ENCODE data around the gene AFF4.
"Not testable (repeated sequence)": the region's sequence is repeated elsewhere in the genome, so short reads cannot be mapped to it uniquely, and the experiment has no call there.

AFF4 gene, protein sequence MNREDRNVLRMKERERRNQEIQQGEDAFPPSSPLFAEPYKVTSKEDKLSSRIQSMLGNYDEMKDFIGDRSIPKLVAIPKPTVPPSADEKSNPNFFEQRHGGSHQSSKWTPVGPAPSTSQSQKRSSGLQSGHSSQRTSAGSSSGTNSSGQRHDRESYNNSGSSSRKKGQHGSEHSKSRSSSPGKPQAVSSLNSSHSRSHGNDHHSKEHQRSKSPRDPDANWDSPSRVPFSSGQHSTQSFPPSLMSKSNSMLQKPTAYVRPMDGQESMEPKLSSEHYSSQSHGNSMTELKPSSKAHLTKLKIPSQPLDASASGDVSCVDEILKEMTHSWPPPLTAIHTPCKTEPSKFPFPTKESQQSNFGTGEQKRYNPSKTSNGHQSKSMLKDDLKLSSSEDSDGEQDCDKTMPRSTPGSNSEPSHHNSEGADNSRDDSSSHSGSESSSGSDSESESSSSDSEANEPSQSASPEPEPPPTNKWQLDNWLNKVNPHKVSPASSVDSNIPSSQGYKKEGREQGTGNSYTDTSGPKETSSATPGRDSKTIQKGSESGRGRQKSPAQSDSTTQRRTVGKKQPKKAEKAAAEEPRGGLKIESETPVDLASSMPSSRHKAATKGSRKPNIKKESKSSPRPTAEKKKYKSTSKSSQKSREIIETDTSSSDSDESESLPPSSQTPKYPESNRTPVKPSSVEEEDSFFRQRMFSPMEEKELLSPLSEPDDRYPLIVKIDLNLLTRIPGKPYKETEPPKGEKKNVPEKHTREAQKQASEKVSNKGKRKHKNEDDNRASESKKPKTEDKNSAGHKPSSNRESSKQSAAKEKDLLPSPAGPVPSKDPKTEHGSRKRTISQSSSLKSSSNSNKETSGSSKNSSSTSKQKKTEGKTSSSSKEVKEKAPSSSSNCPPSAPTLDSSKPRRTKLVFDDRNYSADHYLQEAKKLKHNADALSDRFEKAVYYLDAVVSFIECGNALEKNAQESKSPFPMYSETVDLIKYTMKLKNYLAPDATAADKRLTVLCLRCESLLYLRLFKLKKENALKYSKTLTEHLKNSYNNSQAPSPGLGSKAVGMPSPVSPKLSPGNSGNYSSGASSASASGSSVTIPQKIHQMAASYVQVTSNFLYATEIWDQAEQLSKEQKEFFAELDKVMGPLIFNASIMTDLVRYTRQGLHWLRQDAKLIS

DNA sequence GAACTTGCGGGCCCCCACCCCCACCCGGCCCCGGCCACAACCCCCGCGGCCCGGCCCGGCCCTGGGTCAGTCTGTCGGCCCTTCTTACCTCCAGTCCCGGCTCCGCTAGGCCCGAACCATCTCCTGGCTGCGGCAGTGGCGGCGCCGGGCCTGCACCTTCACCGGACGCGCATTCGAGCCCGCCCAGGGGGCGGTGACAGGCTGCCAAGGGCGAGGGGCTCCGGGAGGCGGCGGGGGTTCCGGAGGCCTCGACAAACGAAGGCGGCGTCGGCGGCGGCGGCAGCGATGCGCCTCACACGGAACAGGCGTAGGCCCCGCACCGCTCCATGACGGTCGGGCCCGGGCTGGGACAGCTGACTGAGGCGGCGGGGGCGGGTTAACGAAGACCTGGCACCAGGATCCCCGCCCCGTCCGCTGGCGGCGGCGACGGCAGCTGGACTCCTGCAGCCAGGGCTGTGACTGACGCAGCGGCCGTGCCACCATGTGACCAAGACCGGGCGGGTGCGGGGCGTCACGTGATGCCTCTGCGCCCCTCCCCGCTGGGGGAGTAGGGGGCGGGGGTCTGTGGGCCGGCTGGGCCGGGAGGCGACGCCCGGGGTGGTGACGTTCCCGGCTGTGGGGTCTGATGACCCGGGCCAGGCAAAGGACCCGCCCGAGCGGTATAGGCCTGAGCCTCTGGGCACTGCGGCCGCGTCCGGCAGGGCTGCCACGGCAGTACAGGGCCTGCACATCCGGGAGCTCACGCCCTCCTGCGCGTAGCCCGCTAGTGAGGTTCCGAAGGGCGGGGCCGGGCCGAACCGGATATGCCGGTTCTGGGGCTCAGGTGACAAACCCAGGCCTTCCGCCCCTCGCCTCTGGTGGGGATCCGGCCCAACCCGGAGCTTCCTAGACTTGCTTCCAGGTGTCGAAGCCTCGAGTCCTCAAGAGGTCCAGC is at the start of gene AFF4:
Gene AFF4, minus strand, starts transcription at position 464 of the 934 bp plus-strand sequence. CDS start 26,445 bp downstream, outside the sequence.
- peak; percentile 95 for DNase-seq

DNA sequence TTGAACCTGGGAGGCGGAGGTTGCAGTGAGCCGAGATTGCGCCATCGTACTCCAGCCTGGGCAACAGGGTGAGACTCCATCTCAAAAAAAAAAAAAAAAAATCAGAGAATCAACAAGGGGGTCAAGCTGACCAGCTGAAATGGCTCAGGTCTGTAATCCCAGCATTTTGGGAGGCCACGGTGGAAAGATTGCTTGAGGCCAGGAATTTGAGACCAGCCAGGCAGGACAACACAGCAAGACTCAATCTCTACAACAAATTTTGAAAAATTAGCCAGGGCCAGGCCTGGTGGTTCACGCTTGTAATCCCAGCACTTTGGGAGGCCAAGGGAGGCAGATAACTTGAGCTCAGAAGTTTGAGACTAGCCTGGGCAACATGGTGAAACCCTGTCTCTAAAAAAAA is 45.0 kb upstream of the AFF4 start:
- not testable (repeated sequence) for DNase-seq

DNA sequence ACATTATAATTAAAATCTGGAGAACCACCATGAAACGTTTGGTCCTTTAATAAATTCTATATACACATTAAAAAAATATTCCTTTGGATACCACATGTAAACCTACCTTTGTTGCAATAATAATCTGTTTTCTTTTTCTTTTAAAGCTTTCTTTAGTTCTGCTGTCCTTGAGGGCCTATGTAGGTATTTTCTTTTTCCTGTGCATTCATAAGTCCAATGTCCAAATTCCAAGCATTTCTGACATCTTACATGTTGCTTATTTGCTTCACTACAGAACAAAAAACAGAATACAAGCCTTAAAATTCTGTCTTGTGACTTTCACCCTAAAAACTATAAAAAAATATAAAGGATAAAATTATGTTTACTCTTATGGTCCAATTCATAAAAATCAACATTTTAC is 43.2 kb upstream of the AFF4 start:
- no peak for DNase-seq

DNA sequence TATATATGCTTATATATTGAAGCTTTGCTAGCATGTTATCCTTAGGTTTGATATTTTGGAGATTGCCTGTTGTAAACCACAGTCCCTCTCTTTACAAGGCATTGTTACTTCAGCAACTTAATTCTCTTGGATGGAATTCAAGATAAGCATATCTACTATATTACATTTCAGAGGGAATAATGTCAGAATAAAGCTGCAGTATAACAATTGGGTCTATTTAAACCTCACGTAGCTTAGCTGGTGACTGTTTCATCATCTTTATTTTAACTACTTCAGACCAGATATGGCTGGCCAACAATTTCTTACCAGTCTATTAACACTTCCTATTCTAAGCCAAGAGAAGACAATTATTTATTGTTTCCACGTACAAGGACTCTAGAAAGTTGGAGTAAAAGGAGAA is 35.8 kb upstream of the AFF4 start:
- DNase-seq, result no peak

DNA sequence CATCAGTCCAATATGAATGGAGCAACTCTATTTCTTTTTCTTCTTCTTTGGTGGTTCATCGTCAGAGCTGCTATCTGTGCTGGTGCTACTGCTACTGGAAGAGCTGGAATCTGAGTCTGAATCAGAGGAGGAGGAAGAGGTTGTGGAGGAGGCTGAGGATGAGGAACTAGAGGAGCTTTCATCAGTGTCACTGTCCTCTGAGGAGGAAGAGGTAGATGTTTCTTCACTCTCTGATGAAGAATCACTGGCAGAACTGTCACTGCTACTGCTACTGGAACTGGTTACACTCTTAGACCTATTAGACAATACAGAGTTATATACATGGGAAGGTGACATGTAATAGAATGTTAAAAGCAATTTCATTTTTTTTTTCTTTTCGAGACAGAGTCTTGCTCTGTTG is 35.1 kb upstream of the AFF4 start:
- DNase-seq, result no peak

DNA sequence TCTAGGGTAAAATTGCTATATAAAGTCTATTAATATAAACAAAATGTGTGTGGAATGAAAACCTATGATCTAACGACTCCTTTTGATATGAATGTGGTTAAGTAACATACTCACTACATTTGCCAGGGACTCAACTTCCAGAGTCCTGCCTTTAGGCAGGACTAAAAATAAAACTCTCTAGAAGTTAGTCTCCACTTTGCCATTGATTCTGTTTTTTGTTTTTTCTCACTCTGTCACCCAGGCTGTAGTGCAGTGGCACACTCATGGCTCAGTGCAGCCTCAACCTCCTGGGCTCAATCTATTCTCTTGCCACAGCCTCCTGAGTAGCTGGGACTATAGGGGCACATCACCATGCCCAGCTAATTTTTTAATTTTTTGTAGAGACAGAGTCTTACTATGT is 32.9 kb upstream of the AFF4 start:
- no peak for DNase-seq

DNA sequence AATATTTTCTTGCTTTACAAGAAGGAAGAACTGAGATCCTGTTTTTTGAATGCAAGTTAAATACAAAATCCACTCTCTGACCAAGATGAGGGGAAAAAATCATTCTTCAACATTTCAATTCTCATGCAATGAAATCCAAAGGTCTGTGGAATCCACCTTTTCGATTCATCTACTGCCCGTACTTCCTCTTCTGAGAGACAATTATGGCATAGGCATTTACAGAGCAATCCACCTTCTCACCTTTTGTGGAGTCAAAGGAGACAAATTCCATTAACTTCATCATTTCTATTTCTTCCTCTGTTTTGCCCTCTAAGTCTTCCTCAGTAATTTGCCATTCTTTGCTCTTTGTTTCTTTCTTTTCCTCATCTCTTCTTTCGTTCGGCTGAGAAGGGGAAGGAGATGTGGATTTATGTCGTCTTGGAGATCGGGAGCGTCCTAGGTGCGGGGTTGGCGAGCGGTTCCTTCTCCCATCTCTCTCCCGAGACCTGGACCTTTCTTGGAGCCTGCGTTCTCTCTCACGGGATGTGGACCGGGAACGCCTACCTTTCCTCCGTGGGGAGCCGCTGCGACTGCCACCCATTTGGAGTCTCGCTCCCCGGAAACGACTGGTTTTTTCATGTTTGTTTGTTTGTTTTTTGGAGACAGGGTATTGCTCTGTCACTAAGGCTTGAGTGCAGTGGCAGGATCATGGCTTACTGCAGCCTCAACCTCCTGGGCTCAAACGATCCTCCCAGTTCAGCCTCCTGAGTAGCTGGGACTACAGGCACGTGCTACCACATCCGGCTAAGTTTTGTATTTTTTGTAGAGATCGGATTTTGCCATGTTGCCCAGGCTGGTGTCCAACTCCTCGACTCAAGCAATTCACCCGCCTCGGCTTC is 24.3 kb upstream of the AFF4 start:
- DNase-seq, result no peak

DNA sequence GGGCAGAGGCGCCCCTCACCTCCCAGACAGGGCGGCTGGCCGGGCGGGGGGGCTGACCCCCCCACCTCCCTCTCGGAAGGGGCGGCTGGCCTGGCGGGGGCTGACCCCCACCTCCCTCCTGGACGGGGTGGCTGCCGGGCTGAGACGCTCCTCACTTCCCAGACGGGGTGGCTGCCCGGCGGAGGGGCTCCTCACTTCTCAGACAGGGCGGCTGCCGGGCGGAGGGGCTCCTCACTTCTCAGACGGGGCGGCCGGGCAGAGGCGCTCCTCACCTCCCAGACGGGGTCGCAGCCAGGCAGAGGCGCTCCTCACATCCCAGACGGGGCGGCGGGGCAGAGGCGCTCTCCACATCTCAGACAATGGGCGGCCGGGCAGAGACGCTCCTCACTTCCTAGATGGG is 19.5 kb upstream of the AFF4 start:
- DNase-seq, result not testable (repeated sequence)

DNA sequence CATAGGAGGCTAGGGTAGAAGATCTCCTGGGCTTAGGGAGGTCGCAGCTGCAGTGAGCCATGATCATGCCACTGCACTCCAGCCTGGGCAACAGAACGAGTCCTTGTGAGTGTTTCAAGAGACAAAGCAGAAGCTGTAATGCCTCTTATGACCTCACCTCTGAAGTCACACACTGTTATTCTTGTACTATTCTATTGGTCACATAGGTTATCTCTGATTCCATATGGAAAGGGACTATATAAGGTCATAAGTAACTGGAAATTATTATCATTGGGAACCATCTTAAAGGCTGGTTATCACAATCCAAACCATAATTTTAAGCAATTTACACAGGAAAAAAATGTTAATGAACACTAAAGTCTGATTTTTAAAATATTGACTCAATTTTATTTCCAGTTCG is 17.9 kb upstream of the AFF4 start:
- DNase-seq, result no peak

DNA sequence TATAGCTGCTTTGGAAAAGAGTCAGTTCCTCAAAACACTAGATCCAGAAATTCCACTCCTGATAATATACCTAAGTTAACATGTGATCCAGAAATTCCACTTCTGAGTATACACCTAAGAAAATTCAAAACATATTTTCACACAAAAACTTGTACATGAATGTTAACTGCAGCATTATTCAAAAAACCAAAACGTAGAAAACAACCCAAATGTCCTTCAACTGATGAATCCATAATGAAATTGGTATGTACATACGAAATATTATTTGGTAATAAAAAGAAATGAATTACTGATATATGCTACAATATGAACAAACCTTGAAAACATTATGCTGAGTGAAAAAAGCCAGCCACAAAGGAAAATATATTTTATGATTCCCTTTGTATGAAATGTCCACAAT is 16.5 kb upstream of the AFF4 start:
- DNase-seq, result no peak

DNA sequence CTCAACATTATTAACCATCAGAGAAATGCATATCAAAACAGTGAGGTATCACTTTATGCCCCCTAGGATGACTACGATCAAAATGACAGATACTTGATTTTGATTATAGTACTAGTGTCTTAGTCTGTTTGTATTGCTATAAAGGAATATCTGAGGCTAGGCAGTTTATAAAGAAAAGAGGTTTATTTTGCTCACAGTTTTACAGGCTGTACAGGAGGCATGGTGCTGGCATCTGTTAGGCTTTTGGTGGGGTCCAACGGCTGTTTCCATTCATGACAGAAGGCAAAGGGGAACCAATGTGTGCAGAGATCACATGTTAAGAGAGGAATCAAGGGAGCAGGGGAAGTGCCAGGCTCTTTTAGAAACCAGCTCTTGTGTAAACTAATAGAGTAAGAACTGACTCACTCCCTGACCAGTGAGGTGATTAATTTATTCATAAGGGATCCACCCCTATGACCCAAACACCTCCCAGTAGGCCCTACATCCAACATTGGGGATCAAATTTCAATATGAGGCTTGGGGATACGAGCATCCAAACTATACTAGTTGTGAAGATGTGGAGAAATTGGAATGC is 16.0 kb upstream of the AFF4 start:
- DNase-seq, result no peak

DNA sequence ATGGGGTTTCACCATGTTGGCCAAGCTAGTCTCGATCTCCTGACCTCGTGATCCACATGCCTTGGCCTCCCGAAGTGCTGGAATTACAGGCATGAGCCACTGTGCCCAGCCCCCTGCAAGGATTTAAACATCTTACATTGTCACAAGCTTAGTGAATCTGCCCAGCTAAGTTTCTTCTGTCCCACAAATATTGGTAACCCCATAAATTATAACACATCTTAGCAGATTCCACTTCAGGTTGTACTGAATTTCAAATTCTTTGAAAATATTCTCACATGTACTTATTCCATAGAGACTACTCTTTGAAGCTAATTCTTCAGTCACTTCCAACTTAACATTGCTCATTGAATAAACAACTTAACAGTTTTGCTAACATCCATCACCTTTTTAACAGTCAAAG is 13.4 kb upstream of the AFF4 start:
- DNase-seq, result no peak

DNA sequence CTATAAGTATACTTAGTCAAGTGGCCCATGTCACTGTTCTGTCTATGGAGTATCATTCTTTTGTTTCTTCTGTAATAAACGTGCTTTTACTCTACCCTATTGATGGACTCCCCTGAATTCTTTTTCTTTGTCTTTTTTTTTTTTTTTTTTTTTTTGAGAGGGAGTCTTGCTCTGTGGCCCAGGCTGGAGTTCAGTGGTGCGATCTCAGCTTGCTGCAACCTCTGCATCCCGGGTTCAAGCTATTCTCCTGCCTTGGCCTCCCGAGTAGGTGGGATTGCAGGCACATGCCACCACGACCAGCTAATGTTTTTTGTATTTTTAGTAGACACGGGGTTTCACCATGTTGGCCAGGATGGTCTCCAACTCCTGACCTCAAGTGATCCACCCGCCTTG is 9.0 kb upstream of the AFF4 start:
- DNase-seq, result not testable (repeated sequence)

DNA sequence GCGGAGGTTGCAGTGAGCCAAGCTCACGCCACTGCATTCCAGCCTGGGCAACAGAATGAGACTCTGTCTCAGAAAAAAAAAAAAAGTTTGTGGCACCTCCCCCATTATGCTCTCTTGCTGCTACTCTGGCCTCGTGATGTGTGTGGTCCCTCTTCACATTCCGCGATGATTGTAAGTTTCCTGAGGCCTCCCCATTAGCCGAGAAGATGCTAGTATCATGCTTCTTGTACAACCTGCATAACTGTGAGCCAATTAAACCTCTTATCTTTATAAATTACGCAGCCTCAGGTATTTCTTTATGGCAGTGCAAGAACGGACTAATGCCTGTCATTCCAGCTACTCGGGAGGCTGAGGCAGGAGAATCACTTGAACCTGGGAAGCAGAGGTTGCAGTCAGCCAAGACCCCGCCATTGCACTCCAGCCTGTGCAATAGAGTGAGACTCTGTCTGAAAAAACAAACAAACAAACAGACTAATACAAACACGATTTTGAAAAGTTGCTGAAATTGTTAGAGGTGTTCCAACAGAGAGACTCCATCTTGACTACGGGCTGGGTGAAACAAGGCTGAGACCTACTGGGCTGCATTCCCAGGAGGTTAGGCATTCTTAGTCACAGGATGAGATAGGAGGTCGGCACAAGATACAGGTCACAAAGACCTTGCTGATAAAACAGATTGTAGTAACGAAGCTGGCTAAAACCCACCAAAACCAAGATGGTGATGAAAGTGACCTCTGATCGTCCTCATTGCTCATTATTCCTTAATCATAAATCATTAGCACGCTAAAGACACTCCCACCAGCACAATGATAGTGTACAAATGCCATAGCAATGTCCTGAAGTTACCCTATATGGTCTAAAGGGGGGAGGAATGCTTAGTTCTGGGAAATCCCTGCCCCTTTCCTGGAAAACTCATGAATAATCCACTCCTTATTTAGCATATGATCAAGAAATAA is 8.3 kb upstream of the AFF4 start:
- DNase-seq, result no peak

DNA sequence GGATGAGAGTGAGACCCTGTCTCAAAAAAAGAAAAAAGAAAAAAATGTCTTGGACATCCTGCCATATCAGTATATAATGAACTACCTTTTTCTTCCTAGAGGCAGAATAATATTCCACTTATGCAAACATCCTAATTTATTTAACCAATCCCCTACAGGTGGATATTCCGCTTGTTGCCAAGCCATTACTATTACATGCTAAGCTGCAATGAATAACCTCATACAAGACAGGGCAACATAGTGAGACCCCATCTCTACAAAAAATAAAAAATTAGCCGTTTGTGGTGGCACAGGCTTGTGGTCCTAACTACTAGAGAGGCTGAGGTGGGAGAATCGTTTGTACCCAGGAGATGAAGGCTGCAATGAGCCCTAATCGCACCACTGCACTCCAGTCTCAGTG is 1.7 kb upstream of the AFF4 start:
- no peak for DNase-seq

DNA sequence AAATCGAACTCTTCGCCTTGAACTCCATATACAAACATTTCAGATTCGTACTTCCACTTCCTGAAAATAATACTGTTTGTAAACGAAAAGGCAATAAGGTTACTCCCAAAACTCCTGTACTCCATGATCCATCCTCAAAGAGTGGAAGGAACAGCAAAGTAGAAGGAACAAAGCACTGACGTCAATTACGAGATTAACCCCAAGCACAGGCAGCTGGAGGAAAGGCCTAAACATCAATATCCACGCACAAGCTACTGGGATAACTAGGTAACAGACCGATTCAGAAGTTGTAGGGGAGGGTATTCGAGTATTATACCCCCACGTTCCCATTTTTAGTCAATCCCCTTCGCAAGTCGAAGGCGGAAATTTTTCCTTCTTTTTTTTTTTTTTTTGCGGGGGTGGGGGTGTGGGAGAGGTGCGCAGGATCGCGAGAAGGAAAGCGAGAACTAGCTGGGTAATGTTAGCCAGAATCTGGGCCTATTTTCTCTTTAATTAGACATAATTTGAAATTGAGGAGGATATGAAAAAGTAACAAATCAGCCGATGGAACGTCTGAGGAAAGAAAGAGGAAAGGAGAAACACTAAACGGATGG is 909 bp downstream of the AFF4 start:
- DNase-seq, result no peak

DNA sequence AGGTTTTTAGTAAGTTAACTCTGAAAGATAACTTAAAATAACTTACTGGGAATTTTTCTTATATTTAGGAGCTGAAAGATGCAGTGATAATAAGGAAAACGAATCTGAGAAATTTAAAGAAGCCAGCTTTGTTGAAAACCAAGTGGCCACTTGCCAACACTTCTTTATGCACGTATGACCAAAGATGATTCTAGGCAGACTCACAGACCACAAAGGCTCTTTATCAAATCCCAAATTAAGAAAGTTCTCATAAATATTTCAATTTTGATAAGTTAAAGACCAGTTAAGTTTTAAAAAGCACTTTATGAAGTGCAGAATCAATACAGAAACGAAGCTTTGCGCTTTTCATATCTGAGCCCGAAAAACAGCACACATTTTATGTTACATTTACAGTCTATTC is 1.5 kb downstream of the AFF4 start:
- DNase-seq, result no peak

DNA sequence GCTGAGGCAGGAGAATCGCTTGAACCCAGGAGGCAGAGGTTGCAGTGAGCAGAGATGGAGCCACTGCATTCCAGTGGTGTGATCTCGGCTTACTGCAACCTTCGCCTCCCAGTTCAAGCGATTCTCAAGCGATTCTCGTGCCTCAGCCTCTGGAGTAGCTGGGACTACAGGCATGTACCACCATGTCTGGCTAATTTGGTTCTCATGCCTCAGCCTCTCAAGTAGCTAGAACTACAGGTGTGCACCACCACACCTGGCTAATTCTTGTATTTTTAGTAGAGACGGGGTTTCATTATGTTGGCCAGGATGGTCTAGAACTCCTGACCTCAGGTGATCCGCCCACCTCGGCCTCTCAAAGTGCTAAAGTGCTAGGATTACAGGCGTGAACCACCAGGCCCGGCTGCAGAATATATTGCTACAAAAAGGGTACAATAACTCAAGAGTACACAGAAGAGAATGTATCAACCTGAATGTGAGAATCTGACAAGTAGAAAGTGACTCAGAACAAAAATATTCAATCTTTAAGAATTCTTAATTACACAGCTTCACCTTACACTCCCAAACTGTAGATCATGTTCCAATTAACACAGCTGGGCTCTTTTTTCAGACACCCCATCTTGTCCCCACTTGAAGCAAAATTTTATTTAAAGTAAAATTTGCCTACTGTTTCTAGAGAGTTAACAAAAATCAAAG is 2.2 kb downstream of the AFF4 start:
- DNase-seq, result not testable (repeated sequence)

All from activated CD8-positive, alpha-beta memory T cell treated with anti-CD3 and anti-CD28 coated beads for 24 hours (primary cell).